ENCODE measurements around the gene TUT4.

- TF ChIP-seq CTCF (IDR thresholded peaks at IDR 0.05) (no peak), POLR2A (IDR thresholded peaks at IDR 0.05) (no peak)
Observed at GRCh38 chr1:52506920-52507546, 45.9 kb downstream of the TUT4 start.
